Pulmonary artery endothelial cell (primary cell): ENCODE data around the gene PRKG1. TPM values are rescaled to one million over a fixed set of nuclear protein-coding genes. Genes with fewer than 3 reads are reported as not detected.
A peak's percentile ranks its signal among the peaks of the same experiment; 100 is the strongest.

ENCODE experiments used
- DNase-seq: peaks from one replicate; pipeline ENCODE4 v3.0.0-alpha.2; 2011; ENCODE audit warnings: low read depth, low spot score
- total RNA-seq: library from RNA; depleted of rRNA; stranded (reverse); fragments of >200 nt; gene quantifications from 2 replicates; pipeline ENCODE4 v1.2.3, GENCODE V29; 2014

PRKG1 gene
- 1.3 TPM in 2 replicates for total RNA-seq

DNA sequence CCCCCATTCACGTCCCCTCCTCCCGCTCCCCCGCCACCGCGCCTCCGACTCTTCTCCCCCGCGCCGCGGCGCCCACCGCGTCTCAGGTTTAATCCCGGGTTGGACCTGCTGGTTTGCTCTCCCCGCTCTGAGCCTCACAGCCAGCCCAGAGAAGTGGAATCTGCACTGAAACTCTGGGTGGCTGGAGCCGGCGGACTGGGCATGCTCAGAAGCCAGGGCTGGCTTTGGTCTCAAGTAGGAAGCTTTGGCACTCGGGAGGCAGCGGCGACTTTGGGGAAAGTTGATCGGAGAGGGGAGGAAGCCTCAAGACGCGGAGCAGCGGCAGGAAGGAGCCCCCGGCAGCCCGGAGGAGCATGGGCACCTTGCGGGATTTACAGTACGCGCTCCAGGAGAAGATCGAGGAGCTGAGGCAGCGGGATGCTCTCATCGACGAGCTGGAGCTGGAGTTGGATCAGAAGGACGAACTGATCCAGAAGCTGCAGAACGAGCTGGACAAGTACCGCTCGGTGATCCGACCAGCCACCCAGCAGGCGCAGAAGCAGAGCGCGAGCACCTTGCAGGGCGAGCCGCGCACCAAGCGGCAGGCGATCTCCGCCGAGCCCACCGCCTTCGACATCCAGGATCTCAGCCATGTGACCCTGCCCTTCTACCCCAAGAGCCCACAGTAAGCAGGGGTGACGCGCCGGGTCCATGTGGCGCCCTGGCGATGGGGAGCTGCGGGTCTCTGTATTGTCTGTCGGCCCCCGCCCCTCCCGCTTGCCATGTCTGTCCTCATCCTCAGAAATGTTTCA is at the start of gene PRKG1:
Gene PRKG1, plus strand, starts transcription at position 250 of the 791 bp plus-strand sequence.
- DNase-seq = peak; percentile 7

DNA sequence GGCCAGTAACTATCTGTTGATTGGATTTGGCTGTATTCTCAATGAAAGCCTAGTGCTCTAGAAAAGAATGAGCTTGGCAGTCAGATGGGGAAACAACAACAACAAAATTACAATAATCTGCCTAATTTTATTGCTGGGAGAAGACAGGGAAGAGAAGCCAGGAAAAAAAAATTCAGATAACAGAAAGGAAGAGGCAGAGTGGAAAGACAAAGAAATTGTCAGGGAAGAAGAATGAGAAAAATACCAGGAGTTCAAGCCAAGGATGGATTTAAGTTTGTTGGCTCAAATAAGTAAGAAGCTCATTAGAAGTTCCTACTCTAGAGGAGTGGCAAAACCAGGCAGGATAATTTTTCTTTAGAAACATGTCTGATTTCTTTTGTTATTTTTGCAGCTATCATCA is 45.9 kb upstream of the PRKG1 start:
- no peak for DNase-seq

DNA sequence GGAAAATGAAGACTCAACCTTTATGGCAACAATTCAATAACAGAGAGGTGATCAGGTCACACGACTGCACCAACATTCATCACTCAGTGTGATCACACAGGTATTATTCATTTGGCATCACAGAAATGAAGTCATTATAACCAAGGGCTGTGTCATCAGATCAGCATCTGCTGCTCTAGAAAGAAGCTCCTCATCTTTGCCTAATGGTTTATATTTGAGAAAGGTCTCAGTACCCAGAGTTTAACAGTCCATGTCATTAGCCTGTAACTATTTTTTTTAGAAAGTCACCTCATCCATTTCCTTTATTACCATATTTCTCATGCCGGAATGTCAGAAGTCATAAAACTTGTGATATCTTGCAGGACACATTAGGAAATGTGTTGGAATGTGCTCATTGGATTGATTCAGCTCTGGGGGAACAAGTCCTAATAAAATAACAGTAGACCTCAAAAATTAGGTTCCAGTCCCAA is 45.1 kb upstream of the PRKG1 start:
- no peak for DNase-seq

DNA sequence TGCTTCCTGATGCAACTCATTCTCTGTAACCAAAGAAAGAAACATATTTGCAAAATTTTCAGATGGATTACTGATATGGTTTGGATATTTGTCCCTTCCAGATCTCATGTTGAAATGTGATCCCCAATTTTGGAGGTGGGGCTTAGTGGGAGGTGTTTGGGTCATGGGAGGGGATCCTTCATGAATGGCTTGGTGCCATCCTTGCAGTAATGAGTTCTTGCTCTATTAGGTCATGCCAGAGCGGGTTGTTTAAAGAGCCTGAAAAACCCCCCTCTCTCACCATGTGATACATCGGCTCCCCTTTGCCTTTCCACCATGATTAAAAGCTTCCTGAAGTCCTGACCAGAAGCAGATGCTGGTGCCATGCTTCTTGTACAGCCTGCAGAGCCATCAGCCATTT is 43.8 kb upstream of the PRKG1 start:
- no peak for DNase-seq

DNA sequence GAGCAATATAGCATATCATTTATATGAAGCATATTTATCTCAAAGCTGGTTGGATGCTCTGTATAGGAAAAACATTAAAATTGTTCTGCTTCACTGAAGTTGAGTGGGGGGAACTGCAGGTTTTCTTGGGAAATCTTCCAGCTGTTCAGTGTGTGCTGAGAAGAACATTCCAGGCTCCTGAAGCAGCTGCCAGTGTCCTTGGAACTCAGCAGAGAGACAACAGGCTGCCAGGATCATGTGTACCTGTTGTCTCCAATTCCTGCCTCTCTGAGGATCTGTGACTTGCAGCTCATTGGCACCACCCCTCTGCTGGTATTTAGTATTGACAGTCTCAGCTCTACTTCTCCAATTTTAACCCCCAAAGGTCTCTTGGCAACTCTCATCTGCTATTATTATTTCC is 42.3 kb upstream of the PRKG1 start:
- no peak for DNase-seq

DNA sequence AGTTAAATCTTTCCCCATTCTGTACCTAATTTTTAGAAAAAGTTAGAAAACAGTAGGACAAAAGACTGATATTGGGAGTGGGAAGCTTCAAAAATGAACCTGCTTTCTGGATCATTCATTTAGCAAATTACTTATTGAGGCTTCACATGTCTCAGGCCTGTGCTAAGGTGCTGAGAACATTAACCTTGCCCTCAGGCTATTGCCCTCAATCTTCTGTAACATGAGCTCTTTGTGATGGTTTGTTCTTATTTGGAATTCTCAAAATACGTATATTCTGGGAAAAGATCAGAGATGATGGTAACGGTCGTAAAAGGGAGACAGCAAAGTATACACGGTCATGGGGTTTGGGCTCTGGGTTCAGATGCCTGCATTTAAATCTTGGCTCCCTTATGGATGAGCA is 39.5 kb upstream of the PRKG1 start:
- DNase-seq = no peak

DNA sequence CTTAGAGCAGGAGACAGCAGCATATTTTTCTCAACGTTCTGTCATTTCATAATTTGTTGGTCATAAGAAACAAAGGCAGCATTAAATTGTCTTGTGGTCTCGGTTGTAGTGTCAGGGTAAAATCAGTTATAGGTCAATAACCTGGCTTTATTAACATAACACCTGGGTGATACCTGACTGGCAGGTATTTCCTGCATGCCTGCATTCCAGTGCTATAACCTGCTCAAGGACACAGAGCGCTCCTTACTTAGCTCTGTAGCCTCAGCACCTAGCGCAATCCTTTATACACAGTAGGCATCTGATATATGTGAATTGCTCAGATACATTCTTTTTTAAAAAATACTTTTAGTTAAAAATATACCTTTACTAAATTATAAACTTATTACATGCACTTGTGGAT is 38.9 kb upstream of the PRKG1 start:
- no peak for DNase-seq

DNA sequence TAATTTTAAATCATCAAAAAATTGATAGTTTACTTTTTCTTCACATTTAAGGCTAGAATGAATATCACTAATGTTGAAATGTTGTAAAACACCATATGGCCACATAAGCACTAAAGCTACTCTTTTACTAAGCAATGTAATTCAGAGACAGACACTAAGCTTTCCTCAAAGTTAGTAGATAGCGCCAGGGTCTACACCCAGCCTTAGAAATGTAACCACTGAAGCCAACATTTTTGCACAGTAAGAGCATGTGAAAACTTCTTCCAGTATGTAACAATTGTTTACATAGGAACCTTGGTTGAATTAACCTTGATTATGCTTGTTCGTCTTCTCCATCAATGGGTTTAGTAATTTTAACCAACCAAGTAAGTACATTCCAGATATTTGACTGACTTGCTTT is 28.4 kb upstream of the PRKG1 start:
- no peak for DNase-seq

DNA sequence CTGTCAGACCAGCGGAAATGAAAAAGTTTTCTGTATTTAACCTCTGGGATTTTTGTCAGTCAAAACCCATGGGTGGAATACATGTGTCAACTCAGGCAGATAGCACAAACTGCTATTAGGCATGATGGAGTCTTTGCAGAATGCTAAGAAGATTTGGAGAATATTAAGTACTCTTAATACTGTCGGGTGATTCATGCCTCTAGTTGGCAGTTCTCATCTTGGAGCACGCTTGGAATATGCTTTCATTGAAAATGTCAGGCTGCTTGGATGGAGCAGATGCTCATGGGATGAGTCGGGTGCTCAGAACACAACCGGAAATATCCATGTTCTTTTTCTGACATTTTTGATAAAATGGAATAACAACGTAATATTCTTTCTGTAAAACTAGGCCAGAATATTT is 27.6 kb upstream of the PRKG1 start:
- DNase-seq = no peak

DNA sequence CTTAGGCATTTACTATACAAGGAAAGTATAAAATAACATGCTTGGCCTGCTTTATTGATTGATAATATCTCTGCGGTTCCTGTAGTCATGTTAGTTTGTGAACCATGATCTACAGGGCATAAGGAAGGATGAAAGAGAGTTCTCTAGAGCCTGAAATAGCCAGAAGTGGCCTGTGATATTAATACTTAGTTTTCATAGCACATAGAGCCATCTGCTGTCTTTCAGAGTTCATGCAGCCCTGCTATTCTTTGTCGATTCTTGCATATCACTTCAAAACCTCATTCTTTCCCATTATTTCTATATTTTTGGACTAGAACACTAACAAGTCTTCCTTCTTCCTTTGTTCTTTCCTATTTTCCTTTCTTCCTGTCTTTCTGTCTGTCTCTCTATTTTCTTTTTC is 26.4 kb upstream of the PRKG1 start:
- no peak for DNase-seq

DNA sequence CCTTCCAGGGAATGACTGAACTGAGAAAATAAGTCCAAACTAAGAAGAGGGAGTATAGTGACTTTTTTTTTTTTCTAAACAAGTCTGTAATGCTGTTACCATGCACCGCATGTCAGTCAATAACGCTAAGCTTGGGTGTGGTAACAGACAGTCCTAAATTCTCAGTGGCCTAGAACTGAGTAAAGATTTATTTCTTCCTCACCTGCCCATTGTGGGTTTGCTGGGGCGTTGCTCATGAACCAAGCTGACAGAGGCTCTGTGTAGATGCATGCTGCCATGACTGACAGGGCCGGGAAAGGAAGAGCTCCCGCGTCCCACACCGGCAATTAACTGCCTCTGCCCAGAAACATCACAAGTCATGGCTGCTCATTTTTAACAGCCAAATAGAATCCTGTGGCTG is 25.5 kb upstream of the PRKG1 start:
- no peak for DNase-seq

DNA sequence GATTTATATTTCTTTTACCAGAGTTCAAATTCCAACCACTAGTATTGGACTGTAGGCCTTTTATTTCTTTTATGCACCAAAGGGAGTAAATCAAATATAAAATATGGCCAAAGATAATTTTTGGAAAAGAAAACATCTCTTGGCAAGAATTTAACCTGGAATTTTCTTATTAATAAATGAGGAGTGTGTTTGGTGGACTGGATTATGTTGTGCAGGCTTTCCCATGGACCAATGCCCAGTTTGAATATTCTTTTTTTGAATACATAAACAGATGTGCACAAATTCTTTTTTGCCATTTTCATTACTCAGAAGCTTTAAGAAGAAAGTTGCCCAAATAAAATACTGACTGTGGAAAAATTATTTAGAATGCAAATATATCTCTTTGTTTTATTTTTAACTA is 22.1 kb upstream of the PRKG1 start:
- no peak for DNase-seq

DNA sequence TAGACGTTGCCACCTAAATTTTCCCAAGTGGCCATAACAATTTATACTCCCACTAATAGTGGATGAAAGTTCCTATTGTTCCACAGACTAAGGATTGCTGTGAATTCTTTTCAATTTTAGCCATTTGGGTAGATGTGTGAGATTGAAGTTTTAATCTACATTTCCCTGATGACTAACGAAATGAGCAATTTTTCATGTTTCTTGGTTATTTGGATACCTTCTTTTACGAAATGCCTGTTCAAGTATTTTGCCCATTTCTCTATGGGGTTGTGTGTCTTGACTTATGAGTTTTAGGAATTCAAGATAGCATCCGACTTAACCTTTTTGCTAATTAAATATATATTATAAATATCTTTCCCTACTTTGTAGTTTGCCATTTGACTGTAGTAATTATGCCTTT is 16.4 kb upstream of the PRKG1 start:
- no peak for DNase-seq

DNA sequence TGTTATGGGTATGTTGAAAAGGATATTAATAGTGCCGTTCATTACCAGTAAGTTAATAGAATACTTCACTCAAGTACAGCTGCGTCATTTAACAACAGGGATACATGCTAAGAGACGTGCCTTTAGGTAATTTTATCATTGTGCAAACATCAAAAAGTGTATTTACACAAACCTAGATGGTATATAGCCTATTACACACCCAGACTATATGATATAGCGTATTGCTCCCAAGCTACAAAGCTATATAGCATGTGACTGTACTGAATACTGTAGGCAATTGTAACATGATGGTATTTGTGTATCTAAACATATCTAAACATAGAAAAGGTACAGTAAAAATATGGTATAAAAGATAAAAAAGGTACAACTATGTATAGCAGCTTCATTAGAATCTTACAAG is 11.1 kb upstream of the PRKG1 start:
- DNase-seq = no peak

DNA sequence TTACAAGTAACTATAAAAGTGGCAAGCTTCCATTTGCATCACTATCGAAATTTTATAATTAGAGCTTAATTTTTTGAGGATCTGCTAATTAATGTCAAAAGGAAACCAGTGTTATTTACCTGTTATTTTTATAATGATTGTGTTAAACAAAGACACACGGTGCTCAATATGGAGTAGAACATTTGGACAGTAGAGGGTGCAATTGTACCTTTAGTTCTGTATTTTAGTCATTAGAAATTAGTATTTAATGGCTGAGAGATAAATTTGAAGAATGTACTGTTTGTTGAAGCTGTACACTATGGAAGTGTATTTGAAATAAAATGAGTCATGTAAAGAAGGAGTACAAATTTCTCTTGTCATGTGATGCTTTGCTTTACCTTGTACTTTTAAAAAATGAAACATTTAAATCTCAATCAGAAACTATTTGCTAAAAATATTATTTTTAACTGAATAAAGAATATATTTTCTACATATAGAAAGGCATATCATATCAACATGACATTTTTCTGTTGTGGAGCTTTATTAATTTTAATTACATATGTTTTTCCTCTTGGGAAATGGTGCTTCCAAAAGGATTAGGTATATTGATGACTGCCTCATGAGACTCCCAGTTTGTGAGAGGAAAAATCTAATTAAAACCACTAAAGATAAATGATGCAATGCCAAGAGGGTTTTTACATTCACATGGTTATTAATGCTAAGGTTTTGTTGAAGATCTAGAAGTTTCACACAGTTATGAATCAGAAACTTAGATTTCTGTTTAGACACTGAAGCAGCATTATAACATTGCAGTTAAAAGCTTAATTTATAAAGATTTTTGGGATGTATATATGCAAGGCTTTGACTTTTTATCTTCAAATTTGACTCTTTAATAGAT is 10.4 kb upstream of the PRKG1 start:
- DNase-seq = no peak

DNA sequence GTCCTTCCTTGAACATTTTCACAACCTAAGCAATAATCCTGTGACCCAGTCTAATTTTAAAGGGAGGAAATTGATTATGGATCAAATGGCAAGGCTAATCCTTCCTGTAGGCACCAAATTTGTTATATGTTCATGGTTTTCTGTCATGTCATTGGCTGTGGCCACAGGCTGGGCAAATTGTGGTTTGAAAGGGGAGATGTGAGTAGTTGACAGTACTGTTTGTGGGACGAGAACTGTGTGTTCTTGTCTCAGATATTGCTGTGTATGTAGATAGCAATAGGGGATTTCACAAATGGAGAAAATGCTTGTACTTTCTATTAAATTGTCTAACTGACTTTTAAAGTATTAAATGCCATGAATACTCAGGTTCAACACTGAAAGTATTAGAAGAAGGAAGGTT is 8.1 kb upstream of the PRKG1 start:
- no peak for DNase-seq

DNA sequence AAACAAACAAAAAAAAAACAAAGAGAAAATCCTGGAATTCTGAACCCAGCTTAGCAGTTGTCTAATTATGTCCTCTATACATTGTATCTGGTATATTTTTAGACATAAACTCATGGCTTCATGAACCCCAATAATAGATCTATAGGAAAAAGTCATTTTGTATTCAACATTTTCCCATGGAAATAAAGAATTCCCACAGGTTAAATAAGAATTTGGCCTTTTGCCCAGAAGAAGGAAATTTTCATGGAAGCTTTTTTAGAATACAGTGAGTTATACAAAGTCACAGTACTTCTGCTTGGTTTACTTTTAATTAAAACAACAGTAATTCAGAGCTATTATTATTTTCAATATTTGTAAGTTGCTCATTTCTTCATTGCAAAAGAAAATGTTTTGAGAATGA is 2.1 kb upstream of the PRKG1 start:
- DNase-seq = no peak

DNA sequence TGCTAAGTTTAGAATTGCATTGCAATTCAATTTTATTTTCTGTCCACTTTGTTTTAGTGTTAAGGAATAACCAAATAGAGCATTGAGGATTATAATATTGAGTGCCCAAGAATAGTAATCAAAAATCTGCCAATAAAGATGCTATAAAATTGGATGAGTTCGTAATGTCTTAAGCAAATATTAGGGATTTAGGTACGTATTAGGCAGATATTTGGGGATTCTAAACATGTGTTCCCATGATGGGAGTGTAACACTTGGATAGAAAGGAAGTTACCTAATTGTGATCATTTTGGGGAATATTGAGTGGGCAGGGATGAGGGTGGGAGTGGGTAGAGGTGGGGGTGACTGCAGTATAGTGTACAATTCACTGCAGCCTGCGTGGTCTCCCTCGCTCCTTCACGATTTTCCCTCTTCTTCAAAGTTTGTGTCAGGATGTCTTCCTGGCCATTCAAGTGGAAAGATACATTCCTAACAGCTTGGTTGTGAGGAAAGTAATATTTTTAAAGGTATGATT is 1.3 kb upstream of the PRKG1 start:
- no peak for DNase-seq

DNA sequence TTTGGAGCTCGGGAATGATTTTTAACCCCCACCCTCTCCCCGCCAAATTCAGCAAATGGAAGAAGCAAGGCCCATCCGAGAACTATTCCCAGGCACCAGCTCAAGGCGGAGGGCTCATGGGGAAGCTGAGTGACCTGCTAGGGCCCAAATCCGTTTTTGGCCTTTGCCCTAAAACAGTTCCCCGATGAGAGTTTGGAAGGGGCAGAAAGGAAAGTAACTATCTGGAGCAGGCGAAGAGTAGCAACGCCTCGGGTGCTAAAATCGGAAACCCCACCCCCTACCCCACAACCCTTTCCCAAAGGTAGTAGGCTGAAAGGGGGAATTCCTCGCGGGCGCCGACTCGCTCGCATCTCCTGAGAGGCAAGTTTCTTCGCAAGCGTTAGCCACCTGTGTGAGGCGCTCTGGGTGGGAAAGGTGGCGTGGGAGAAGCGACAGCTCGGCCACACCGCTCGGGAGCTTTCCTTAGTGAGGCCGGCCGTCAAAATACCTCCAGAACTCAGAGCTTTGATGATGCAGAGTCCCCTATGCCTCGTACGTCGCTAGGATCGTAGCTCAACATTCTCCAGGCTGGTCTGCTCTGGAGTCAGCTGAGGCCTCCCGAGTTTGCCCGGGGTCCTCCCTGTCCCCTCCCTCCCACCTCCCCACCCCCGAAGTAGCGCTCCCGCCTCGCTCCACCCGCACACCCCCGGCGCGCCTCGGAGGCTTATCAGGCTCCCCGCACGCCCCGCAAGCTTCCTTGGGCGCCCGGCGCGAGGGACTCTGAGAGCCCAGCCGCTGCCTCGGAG is 642 bp upstream of the PRKG1 start:
- DNase-seq = no peak

DNA sequence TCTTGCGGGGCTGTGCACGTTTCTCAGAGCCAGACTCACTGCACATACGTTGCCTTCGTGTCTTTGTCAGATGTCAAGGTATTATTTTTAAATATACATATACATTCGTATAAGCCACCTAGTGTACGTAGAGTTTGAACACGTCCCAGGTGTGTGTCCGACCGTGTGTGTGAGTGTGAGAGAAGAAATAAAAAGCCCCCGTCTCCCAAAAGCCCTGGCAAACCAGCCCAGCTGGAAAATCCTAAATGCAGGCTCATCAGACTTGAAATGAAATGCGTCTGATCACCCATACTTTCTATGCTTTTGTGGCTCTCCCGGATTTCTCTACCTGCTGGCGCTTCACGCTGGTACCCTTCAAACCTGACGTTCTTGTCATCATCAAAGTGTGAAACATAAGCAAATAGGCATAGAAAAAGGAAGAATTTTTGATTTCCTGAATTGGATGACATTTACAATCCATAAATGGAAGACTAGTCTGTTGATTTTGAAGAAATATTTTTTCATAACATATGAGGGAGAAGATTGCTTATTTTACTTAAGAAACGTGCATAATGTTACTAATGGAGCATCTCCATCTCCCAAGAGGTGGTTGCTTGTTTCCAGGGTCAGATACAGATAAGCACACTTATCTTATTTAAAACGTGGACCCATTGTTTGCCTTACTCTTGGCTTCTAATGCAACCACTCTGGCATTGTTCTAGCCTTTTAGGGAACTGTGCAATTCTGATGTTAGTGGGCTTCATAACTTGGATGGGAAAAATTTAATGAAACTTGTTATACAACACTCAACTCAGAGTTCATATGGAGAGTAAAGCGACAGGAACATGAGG is 971 bp downstream of the PRKG1 start:
- no peak for DNase-seq

DNA sequence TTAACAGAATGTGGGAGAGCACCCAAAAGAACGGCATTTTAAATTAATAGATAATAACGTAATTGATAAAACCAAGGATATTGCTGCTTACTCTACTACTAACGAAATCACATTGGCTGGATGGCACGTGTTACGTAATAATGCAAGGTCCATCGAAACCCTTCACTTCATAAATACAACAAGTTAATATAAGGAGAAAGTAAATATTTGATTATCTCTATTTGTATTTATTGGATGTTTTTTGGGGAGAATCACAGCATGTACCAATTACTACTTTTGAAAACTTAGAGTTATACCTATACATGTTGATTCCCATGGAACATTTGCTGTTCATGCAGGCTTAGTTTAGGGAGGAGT is 1.6 kb downstream of the PRKG1 start:
- no peak for DNase-seq
